Effector memory CD4-positive, alpha-beta T cell (primary cell): ENCODE results near the gene DBF4B.

ENCODE experiments used
- DNase-seq, 3 donors: peaks; one replicate each; pipeline ENCODE4 v3.0.0-alpha.2; 2020
- H3K27ac ChIP-seq: 2 replicates; pipeline ENCODE4 v1.7.0; 2013; ENCODE audit warnings: mild to moderate bottlenecking, low read length, moderate library complexity; ENCODE audit not compliant: insufficient read depth, poor library complexity, severe bottlenecking
- H3K27me3 ChIP-seq: replicated peaks from 2 replicates; pipeline ENCODE4 v1.7.0; 2013; ENCODE audit warnings: mild to moderate bottlenecking, low read length; ENCODE audit not compliant: insufficient read depth, control insufficient read depth, poor library complexity, severe bottlenecking
- H3K36me3 ChIP-seq: 2 replicates; pipeline ENCODE4 v1.7.0; 2013; ENCODE audit warnings: mild to moderate bottlenecking, low read length, moderate library complexity; ENCODE audit not compliant: control insufficient read depth, insufficient read depth
- H3K4me1 ChIP-seq: 2 replicates; pipeline ENCODE4 v1.7.0; 2013; ENCODE audit warnings: low read length, mild to moderate bottlenecking; ENCODE audit not compliant: control insufficient read depth, insufficient read depth, poor library complexity, severe bottlenecking
- H3K4me3 ChIP-seq: 2 replicates; pipeline ENCODE4 v1.7.0; 2013; ENCODE audit warnings: low read length, low read depth, mild to moderate bottlenecking; ENCODE audit not compliant: insufficient read depth, poor library complexity, severe bottlenecking
- H3K9me3 ChIP-seq: 2 replicates; pipeline ENCODE4 v1.7.0; 2013; ENCODE audit warnings: mild to moderate bottlenecking, low read length, moderate library complexity; ENCODE audit not compliant: control insufficient read depth

The DBF4B gene

GRCh38 chr17:44758414-44759085 lies 50.1 kb downstream of the DBF4B start, which contains the start of gene ADAM11:
Gene ADAM11, plus strand, starts transcription at chr17:44758988. Its CDS starts 212 bp downstream, at chr17:44759200.
- H3K27ac ChIP-seq = no peak within 1 kb of the TSS
- peak within 1 kb of the TSS; percentile 39 for H3K4me3 ChIP-seq
- peaks cover 24% of the 10 kb centered on the region for H3K27me3 ChIP-seq
- no peaks in the 10 kb centered on the region for H3K36me3 ChIP-seq
- H3K9me3 ChIP-seq = no peaks in the 10 kb centered on the region
- H3K4me1 ChIP-seq = peaks cover 10% of the 10 kb centered on the region
- no peak for DNase-seq

- peak overlapping the region; percentile 39 for H3K4me3 ChIP-seq
- H3K27me3 ChIP-seq = peaks cover 24% of the 10 kb centered on the region
- no peaks in the 10 kb centered on the region for H3K36me3 ChIP-seq
- peaks cover 10% of the 10 kb centered on the region for H3K4me1 ChIP-seq
- no peak for DNase-seq
- H3K9me3 ChIP-seq = no peaks in the 10 kb centered on the region
- no peak overlapping the region for H3K27ac ChIP-seq
Measured at GRCh38 chr17:44759086-44759915, 50.8 kb downstream of the DBF4B start.

DNA sequence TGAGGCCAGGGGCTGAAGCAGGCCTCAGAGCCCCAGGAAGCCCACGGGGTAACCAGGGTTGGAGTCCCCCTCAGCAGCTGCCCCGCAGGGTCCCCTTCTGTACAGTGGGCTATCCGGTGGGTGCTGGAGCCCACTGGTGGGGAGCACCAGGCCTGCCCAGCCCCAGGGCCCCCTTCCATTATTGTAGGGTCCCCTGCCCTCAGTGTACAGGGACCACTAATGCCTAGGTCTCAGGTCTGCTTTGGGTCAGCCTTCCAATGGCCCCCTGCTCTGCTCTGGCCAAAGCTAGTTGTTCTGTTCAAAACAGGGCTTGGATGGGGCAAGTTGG lies 51.4 kb downstream of the DBF4B start:
- Histone ChIP-seq H3K27me3 (peaks cover 24% of the 10 kb centered on the region), H3K9me3 (no peaks in the 10 kb centered on the region), H3K36me3 (no peaks in the 10 kb centered on the region), H3K4me3 (no peak overlapping the region), H3K4me1 (peaks cover 10% of the 10 kb centered on the region), H3K27ac (no peak overlapping the region)
- DNase-seq = no peak

GRCh38 chr17:44760474-44761308 lies 52.2 kb downstream of the DBF4B start:
- H3K9me3 ChIP-seq = no peaks in the 10 kb centered on the region
- no peak for DNase-seq
- H3K4me1 ChIP-seq = peaks cover 10% of the 10 kb centered on the region
- H3K27me3 ChIP-seq = peaks cover 24% of the 10 kb centered on the region
- H3K27ac ChIP-seq = no peak overlapping the region
- no peaks in the 10 kb centered on the region for H3K36me3 ChIP-seq
- H3K4me3 ChIP-seq = no peak overlapping the region

- Histone ChIP-seq H3K27ac (no peak overlapping the region), H3K4me1 (peaks cover 10% of the 10 kb centered on the region), H3K36me3 (no peaks in the 10 kb centered on the region), H3K27me3 (peaks cover 24% of the 10 kb centered on the region), H3K9me3 (no peaks in the 10 kb centered on the region), H3K4me3 (no peak overlapping the region)
- DNase-seq = no peak
Measured at GRCh38 chr17:44761932-44762810, 53.7 kb downstream of the DBF4B start.

DNA sequence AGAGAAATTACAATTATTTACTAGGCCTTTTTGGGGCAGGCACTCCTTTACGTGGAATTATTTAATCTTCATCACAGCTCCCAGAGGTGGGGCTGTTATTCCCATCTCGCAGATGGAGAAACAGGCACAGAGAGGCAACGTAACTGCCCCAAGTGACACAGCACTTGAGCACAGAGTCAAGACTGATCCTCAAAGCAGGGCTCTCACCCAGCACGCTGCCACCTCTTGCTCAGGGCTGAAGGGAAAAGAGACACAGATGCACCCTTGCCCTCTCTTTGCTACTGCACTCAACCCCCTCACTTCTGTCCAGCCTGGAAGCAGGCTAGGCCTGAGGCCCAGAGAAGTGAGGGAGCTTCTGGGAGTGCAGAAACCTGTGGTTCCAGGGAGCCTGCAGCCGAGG lies 54.7 kb downstream of the DBF4B start:
- H3K27ac ChIP-seq = no peak overlapping the region
- H3K36me3 ChIP-seq = no peaks in the 10 kb centered on the region
- H3K27me3 ChIP-seq = peaks cover 23% of the 10 kb centered on the region

DNA sequence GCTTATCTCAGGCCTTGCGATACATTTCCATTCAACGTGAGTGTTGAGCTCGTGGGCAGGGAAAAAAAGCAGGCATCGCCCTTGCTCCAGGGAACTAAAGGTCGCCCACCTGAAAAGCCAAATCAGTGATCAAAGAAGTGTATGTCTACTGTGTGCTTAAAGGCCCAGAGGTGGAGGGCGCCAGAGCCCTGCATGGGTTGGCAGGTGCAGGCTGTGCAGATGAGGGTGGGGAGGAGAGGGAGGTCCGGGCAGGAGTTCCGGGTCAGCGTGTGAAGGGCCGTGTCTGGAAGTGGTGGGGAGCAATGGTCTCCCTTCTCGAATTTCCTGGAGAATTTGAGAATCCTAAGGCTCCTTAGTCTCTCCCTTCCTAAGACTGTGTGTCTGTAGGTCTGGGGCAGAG lies 57.5 kb downstream of the DBF4B start:
- Histone ChIP-seq H3K36me3 (no peaks in the 10 kb centered on the region), H3K27ac (no peak overlapping the region), H3K4me1 (no peaks in the 10 kb centered on the region), H3K4me3 (no peak overlapping the region), H3K9me3 (no peaks in the 10 kb centered on the region), H3K27me3 (no peaks in the 10 kb centered on the region)
- no peak for DNase-seq

More for the DNA sequence above, 54.7 kb downstream of the DBF4B start:
- H3K9me3 ChIP-seq = no peaks in the 10 kb centered on the region
- no peak overlapping the region for H3K4me3 ChIP-seq
- no peak for DNase-seq
- H3K4me1 ChIP-seq = peaks cover 10% of the 10 kb centered on the region

DNA sequence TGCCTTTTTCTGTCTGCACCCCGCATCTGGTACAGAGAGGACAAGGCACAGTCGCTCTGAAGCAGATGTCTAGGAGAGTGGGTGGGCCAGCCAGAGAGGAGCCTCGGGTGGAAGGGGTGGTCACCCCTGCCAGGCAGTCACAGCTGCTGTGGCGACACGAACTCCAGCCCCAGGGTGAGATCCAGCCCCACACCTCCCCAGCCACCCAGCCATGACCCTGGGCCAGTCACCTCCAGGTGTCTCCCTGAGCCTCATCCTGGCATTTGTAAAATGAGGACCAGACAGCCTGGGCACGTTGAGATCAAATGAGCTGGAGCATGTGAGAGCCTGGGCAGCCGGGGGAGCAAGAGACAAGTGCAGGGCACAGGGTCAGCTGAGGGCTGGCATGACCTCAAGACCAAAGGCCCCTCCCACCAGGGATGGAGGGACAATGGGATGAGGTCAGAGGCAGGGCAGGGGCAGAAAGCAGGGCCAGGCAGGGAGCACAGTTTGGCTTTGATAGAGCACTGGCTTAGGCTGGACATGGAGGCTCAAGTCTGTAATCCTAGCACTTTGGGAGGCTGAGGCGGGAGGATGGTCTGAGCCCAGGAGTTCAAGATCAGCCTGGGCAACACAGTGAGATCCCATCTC lies 58.1 kb downstream of the DBF4B start:
- Histone ChIP-seq H3K4me3 (no peak overlapping the region), H3K4me1 (no peaks in the 10 kb centered on the region), H3K27me3 (no peaks in the 10 kb centered on the region), H3K9me3 (no peaks in the 10 kb centered on the region), H3K27ac (no peak overlapping the region), H3K36me3 (no peaks in the 10 kb centered on the region)
- no peak for DNase-seq

- Histone ChIP-seq H3K27me3 (no peaks in the 10 kb centered on the region), H3K27ac (no peak overlapping the region), H3K36me3 (no peaks in the 10 kb centered on the region), H3K4me1 (no peaks in the 10 kb centered on the region), H3K9me3 (no peaks in the 10 kb centered on the region), H3K4me3 (no peak overlapping the region)
- no peak for DNase-seq
Measured at GRCh38 chr17:44767493-44767892, 59.0 kb downstream of the DBF4B start.
